HG02943 (cell line): ENCODE results near the gene KSR1.
"Not testable (repeated sequence)": the region's sequence is repeated elsewhere in the genome, so short reads cannot be mapped to it uniquely, and the experiment has no call there.

ENCODE experiments used
- ATAC-seq: cut with Tn5 transposase; IDR thresholded peaks from one replicate; pipeline ENCODE4 v1.9.1; 2021; ENCODE audit warnings: mild to moderate bottlenecking, low read depth, moderate library complexity; ENCODE audit not compliant: unreplicated experiment

The KSR1 gene

DNA sequence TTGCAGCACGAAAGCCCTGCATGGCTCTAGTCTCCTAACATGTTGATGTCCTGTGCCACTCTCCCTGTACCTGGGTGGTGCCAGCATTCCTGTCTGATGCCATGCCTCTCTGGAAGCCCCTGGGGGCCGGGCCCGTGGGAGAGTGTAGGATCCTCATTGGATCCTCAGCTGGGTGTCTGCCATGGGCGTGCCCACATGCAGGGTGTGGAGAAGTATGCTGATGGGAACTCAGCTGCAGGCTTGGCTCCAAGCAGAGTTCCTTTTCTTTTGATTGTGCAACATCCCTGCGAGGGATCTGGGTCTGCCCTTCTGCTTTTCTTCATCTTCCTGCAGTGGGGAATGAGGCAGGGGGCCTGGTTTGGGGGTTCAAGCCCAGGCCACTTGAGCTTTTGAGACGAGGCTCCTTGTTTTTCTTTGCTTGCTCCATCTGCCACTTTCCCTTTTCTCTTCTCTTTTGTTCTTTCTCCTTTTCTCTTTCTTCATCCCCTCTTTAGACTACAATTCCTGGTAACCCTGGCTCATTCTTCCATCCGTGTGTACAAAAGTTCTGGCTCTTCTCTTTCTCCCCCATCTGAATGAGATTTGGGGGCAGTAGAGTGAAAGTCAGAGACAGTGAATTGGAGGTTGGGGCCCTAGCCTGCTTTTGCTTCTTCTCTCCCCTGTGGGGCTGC lies 32.9 kb downstream of the KSR1 start:
- no peak for ATAC-seq

DNA sequence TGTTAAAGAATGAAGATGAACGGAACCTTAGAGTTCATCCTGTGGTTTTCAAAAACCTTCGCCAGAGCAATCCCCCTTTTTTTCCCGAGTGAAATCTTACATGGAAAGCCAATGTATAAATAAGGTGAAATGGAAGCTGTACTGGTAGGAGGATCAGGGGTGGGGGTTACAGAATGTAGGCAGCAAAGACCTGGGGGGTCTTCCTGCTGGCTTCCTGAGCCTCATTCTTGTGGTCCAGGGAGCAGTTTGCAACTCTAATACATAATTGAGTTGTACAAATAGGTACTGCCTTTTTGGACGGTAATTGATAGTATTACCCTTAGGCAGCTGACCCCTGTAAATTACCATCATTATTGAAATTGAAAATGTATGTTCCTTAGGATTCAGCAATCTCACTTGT lies 34.1 kb downstream of the KSR1 start:
- no peak for ATAC-seq

GRCh38 chr17:27491713-27492190 lies 35.5 kb downstream of the KSR1 start:
- no peak for ATAC-seq

DNA sequence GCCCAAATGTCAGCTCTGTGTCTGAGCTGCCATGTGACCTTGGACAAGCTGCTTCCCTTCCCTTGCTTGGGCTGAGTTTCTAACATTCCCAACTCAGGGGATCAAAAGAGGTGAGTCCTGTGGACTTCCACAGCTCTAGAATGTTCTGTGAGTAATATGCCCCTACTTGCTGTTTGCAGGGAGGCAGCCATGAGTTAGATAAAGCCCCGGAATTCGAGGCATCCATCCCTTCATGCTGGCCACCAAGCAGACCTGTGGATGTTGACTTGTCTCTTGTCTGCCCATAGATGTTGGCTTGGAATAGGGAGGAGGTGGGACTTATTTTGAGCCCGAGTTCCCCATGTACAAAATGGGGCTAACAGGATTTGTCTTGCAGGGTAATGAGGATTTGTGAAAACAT lies 36.2 kb downstream of the KSR1 start:
- no peak for ATAC-seq

DNA sequence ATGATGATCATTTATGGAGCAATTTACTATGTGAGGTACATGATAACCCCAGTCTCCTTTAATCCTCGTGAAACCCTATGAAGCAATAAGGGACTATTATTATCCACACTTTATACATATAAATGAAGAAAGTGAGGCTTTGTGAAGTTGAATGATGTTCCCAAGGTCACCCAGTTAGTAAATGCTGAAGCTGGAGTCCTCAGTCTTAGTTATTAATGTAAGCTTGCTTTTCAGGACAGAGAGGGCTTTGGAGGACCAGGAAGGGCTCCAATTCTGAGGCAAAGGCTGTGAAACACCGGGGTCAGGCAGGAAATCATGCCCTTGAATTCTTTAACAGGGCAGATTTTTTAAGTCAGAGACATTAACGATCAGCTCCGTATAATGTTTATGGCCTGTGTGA lies 36.8 kb downstream of the KSR1 start:
- no peak for ATAC-seq

DNA sequence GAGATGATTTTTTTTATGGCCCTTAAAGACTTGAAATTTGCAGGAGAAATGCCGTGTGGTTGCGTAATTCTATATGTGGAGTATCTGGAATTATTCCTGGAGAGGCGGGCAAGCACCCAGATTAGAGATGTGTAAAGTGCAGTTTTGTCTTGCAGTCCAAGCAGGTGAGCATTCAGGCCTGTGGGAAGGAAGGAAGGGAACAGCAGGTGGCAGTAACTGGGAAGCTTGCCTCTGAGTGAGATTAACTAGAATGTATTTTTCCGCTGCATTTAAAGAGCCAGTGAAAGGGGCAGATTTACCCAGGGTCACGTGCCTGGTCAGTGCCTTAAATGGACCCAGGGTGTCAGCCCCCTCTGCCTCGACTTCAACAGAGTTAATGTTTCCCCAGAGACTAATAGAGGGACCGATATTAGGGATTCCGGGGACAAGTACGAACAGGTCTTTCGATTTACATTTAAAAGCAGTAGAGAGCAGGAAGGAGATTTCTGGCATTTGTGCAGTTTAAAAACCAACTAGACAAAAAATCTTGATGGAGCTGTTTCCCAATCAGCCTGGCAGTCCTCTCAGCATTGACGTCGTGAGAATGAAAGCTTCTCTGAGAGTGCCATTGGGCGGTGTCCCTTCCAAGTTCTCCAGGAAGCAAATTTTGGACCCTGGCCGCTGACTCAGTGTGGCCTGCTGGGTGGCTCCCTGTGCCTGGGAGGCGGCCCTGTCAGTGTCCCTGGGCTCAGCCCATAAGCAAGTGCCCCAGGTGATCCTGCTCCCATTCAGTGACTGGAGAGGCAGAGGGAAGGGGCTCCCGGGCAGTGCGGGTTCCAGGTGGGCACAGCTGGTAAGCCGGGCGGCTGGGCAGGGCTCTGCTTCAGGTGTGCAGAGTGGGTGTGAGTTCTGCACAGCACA lies 38.2 kb downstream of the KSR1 start:
- no peak for ATAC-seq

DNA sequence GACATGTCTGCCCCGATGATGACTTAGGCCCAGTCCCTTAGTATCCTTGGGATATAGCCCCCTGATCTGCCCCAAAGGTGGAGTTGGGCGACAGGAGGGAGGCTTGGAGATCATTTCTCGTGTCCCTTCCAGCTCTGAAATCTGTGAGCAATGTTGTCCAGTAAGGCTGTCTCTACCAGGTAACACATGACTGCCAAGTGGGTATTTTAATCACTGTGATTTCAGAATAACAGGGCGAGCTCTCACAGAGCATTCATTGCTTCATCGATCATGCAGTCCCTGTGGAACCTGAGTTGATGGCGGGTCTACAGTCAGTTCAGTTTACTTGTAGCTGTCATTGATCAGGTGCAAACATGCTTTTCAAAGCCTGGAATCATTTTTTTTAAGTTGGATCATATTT lies 39.2 kb downstream of the KSR1 start:
- ATAC-seq = no peak

- no peak for ATAC-seq
These were observed 39.8 kb downstream of the KSR1 start for GRCh38 chr17:27496005-27496404.

DNA sequence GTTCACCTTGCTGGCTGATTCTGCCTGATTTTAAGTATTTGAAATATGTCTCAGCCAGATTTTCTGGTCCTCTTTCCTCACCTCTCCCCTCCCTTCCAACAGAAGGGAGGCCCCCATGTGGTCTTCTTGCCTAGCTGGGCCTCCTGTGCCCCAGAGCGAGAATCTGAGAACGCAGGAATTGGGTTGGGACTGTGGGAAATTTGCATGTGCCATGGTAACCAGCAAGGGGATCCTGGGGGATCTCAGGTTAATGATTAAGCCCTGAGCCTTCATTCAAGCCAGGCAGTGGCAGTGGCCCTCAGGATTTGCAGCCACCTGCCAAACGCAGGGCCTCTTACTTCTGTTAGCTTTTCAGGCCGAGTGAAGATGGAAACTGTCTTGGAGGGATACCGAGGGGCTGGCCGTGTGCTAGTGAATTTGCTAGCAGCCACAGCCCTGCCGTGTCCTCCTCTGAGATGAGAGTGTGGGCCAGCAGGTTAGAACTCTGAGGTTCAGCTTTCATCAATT lies 40.2 kb downstream of the KSR1 start:
- no peak for ATAC-seq

GRCh38 chr17:27496971-27497370 lies 40.7 kb downstream of the KSR1 start:
- ATAC-seq = no peak

GRCh38 chr17:27497696-27498095 lies 41.4 kb downstream of the KSR1 start:
- ATAC-seq = no peak

DNA sequence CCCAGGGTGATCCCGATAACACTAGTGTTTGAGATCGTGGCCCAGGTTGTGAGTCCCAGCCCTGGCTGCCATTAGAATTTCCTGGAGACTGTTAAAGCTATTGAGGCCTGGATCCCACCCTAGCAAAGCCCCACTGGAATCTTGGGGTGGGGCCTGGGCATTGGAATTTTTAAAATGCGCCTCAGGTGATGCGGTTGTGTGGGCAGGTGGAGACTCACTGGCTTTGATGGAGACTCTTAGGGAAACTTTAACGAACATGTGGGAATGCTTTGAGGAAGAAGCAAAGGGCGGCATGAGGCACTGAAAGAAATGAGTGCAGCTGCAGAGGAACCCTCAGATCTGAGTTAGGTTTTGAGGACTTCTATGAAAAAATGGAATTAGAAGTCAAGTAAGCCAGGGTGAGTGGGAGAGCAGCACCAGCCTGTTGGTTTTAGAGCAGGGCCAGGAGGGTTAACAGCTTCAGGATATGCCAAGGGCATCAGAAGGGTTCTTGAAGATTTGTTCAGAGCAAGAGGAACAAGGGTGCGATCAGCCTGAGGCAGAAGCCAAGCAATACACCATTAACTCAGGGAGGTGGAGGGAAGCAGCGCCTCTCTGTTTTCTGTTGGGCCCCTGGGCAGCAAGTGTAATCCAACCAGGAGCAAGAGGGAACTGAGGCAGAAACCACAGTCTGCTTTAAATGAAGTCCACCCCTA lies 42.5 kb downstream of the KSR1 start:
- no peak for ATAC-seq

- ATAC-seq = no peak
These were observed 43.4 kb downstream of the KSR1 start for GRCh38 chr17:27499451-27500265.

DNA sequence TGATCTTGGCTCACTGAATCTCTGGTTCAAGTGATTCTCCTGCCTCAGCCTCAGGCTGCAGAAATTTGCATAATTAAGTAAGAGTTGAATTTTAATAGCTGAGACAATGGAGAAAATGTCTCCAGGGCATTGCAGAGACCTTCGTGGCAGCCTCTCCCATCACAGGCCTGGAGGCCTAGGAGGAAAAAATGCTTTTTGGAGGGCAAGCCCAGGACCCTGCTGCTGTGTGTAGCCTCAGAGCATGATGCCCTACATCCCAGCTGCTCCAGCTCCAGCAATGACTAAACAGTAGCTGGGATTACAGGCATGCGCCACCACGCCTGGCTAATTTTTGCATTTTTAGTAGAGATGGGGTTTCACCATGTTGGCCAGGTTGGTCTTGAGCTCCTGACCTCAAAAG lies 45.1 kb downstream of the KSR1 start:
- ATAC-seq = not testable (repeated sequence)

DNA sequence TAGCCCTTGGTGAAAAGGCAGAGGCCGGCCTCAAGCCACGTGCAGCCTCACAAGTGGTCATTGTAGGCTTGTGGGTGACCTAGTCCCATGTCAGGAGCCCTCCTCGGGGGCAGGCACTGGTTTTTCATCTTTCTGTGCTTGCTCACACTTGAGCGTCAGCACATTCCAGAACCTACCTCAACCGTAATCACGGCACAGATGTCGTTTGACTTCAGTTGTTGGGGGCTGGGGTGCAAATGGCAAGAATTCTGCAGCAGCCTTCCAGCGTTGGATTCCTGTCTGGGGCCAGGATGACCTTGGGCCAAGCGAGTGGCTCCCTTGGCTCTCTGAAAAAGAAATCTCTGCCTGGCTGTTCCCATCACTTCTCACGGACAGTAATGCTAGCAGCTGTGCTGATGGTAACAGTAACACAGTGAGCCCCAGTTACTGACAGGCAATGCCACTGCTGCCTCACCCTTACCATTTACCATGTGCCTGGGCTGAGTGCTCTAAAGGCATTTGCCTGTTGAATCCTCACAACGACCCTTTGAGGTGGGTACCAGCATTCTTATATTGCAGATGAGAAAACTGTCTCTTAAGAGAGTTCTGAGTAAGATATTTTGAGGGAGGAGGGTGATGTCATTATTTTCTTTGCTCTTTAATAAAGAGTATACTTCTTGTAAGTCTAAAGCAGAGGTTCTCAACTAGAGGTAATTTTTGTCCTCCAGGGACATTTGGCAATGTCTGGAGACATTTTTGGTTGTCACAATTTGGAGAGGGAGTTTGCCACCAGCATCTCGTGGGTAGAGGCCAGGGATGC lies 46.5 kb downstream of the KSR1 start:
- no peak for ATAC-seq

- no peak for ATAC-seq
These were observed 47.4 kb downstream of the KSR1 start for GRCh38 chr17:27503611-27504010.

GRCh38 chr17:27504188-27504995 lies 48.1 kb downstream of the KSR1 start:
- ATAC-seq = no peak

- ATAC-seq = peak; percentile 60
These were observed 50.3 kb downstream of the KSR1 start for GRCh38 chr17:27506348-27507218.
